GM21515 (cell line): ENCODE results near the gene GTF3C1.
"Not testable (repeated sequence)": the region's sequence is repeated elsewhere in the genome, so short reads cannot be mapped to it uniquely, and the experiment has no call there.

ENCODE experiments used
- ATAC-seq: cut with Tn5 transposase; IDR thresholded peaks from one replicate; pipeline ENCODE4 v1.9.1; 2021; ENCODE audit not compliant: unreplicated experiment

Gene GTF3C1

DNA sequence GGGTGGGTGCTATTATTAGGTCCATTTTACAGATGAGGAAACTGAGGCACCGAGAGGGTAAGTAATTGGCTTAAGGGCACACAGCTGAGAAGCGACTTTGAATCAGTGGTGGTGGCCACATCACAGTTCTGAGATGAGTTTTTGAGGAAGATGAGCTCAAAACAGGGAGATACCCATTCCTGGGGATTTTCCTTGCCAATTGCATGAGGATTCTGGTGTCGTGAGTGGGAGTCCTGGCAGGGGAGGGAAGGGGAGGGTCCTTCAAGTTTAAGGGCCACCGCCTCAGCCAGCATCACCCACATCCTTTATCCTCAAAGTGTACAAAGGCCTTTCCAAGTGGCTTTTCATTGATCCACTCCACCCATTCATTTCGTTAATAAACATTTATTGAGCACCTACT is 102.4 kb downstream of the GTF3C1 start:
- no peak for ATAC-seq

- no peak for ATAC-seq
Measured at GRCh38 chr16:27446721-27447120, 103.0 kb downstream of the GTF3C1 start.

GRCh38 chr16:27445502-27446175 is 104.1 kb downstream of the GTF3C1 start:
- no peak for ATAC-seq

DNA sequence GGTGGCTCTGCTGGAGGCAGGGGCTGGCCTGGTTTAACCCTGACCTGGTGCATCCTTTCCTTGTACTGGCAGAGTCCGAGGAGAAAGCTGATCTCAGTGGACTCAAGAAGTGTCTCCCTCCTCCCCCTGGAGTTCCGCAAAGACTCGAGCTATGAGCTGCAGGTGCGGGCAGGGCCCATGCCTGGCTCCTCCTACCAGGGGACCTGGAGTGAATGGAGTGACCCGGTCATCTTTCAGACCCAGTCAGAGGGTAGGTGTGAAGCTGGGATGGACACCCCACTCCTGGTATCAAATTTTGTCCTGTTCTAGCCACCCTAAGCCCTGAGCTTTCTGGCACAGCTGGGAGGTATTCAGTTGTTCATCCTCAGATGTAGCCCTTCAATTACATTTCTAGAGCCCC is 105.2 kb downstream of the GTF3C1 start:
- no peak for ATAC-seq

DNA sequence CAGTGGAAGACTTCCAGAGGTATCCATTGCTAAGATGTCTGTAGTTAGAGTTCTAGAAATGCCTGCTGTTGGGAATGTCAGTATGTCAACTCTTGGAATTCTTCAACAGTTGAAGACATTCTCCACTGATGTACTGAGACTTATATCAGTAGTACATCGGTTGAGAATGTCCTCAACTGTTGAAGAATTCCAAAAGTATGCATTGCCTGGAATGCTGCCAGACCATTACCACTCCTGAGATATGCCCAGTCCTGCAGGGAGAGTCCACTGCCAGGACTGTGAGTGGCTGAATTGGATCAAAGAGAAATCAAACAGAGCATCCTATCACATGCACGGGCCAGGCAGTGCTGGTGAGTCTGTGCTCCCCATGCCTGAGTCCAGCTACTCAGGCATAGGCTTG is 105.7 kb downstream of the GTF3C1 start:
- ATAC-seq = no peak

DNA sequence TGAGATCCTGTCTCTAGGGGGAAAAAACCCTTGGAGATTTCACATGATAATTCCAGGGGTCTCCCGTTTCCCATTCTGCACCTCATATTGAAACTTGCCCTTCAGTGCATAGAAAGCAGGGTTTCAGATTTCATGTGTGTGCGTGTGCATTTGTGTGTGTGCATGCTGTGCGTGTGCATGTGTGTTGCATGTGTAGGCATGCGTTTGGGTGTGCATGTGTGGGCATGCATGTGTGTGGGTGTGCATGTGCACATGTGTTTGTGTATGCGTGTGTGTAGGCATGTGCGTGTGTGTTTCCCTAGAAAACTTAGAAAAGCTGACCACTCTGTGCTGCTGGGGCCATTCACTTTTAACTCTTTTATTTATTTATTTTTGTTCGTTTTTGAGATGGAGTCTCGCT is 107.7 kb downstream of the GTF3C1 start:
- no peak for ATAC-seq

DNA sequence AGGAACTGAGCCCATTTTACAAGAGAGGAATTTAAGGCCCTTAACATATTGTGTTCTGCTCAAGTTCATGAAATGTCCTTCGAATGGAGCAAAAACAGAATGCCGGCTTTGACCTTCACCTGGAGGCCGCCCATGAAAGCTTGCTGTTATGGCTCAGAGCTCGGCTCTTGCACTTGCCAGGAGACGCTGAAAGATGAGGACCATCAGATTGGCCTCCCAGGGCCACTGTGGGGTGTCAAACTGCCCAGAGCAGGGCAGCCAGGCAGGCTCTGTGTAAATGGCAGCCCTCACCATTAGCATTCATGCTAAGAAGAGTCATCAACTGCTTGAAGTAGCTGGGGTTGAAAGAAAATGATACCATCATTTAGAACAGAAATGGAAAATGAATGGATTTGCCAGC is 108.4 kb downstream of the GTF3C1 start:
- no peak for ATAC-seq

DNA sequence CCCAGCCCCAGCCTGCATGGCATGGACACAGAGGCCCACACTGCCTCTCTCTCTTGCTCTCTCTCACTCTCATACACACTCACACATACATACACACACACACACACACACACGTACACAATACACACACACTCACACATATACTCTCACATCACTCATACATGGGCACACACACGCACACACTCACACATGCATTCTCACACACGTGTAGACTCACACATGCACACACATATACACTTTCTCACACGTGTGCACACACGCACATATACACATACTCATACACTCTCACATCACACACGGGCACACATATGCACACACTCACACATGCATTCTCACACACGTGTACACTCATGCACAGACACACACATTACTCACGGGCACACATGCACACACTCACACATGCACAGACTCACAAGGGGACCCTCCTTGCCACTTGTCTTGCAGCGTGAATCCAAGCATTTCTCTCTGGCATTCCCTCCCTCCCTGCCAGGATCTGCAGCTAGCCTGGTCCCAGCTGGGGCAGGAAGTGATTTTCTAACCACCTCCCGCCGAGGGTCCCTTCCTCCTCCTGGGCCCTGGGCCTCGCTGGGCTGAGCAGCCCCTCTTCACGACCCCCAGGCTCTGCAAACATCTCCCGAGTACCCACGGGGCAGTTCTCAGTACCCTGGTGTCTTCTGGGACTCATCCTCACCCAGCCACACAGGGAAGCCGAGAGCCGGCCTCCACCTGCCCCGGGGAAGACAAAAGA is 110.3 kb downstream of the GTF3C1 start:
- ATAC-seq = no peak

GRCh38 chr16:27437946-27438345 is 111.8 kb downstream of the GTF3C1 start:
- no peak for ATAC-seq

- no peak for ATAC-seq
Measured at GRCh38 chr16:27436921-27437650, 112.6 kb downstream of the GTF3C1 start.

DNA sequence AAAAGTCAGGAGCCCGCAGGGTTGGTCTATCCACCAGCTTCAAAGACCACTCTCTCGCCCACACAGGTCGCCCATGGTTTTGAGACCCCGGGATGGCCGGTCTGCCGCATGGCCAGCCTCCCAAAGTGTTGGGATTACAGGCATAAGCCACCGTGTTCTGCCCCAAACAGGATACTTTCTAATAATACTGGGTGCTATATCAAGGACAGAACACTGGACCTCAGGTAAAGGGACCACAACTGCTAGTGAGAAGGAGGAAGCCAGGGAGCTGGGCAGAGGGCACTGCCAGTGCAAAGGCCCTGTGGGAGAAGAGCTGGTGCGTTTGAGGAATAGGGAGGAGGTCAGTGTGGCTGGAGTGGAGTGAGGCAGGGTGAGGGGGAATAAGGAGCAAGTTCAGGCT is 113.6 kb downstream of the GTF3C1 start:
- no peak for ATAC-seq

DNA sequence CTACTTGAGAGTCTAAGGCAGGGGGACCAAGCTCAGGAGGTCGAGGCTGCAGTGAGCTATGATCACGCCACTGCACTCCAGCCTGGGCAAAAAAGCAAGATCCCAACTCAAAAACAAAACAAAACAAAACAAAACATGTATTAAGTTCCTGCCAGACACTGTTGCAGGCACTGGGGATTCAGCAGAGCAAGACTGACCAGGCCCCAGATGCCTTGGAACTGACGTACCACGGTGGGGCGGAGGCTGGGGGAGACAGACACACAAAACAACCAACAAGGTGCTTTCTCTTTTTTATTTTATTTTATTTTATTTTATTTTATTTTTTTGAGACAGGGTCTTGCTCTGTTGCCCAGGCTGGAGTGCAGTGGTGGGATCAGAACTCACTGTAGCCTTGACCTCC is 114.6 kb downstream of the GTF3C1 start:
- ATAC-seq = not testable (repeated sequence)

GRCh38 chr16:27434141-27435051 is 115.3 kb downstream of the GTF3C1 start:
- ATAC-seq = no peak

GRCh38 chr16:27433636-27434035 is 116.1 kb downstream of the GTF3C1 start:
- no peak for ATAC-seq

DNA sequence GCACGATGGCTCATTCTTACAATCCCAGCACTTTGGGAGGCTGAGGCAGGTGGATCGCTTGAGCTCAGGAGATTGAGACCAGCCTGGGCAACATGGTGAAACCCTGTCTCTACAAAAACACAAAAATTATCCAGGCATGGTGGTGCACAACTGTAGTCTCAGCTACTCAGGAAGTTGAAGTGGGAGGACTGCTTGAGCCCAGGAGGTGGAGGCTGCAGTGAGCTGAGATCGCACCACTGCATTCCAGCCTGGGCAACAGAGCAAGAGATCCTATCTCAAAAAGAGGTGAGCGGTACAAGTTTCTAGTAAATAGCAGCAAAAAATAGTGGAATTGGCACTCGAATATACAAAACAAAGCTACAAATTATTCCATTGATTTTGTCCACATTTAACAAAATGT is 116.5 kb downstream of the GTF3C1 start:
- not testable (repeated sequence) for ATAC-seq

DNA sequence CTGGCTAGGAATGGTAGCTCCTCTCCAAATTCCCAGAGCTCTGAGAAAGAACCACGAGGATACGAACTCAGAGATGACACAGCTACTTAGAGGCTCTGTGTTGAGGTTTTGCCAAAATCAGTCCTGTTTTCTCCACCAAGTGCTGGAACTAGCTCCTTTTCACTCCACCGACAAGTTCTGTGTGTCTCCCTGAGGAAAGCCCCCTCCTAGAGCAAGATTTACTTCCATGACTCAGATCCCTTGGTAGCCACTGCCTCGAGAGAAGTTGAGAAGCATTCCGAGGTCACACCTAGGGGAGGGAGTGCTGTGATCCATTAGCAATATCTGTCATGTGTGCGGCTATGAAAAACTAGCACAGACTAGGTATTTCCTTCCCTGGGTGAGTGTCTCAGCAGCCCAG is 117.2 kb downstream of the GTF3C1 start:
- no peak for ATAC-seq

DNA sequence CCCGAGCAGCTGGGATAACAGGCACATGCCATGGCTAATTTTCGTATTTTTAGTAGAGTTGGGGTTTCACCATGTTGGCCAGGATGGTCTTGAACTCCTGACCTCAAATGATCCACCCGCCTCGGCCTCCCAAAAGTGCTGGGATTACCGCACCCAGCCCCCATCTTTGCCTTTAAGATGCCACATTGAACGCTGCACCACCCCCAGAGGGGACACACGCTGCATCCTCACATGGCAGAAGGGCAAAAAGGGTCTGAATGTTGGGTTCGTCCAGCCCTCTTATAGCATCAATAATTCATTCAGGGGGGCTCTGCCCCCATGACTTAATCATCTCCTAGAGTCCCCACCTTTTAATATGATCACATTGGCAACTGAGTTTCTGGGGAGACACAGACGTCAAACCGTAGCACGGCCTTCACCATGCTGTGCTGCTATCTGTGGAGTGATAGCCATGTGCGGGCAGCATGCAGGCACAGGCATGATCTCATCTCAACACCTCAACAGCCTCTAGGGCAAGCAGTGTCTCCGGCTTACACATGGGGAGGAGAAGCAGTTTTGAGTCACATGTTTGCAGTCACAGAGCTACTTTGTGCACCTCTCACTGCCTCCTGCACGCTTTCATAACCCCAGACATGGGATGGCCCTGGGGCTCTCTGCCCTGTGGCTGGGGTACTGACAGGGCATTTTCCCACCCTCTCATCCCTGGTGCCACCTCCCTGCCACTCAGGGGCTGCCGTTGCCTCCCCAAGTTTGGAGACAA is 117.8 kb downstream of the GTF3C1 start:
- ATAC-seq = no peak

- ATAC-seq = no peak
Measured at GRCh38 chr16:27430923-27431484, 118.7 kb downstream of the GTF3C1 start.

- no peak for ATAC-seq
Measured at GRCh38 chr16:27430512-27430911, 119.2 kb downstream of the GTF3C1 start.

- ATAC-seq = no peak
Measured at GRCh38 chr16:27429981-27430441, 119.7 kb downstream of the GTF3C1 start.
